ENCODE data around the gene MOXD1.

The MOXD1 gene

GRCh38 chr6:132251711-132252110 lies 149.6 kb downstream of the MOXD1 start:
- no peaks in the 10 kb centered on the region for H3K36me3 ChIP-seq (ENCODE audit: control insufficient read depth in 1 of 2, insufficient read depth in 2 of 2, low read length in 2 of 2)
- H3K27ac ChIP-seq (ENCODE audit: low read depth, low read length), result no peak overlapping the region
- no peak overlapping the region for H3K9ac ChIP-seq (ENCODE audit: low read depth in 1 of 2, low read length in 2 of 2)
- H3K9me3 ChIP-seq (ENCODE audit: control insufficient read depth in 1 of 2, low read length in 2 of 2), result no peaks in the 10 kb centered on the region
- H3K4me3 ChIP-seq (ENCODE audit: low read depth in 1 of 2, low read length in 2 of 2), result no peak overlapping the region
- no peaks in the 10 kb centered on the region for H3K4me1 ChIP-seq (ENCODE audit: control insufficient read depth in 1 of 2, insufficient read depth in 2 of 2, low read length in 2 of 2)
- H3K27me3 ChIP-seq (ENCODE audit: control insufficient read depth in 1 of 2, insufficient read depth in 2 of 2, low read length in 2 of 2), result peaks cover 0 to 5% of the 10 kb centered on the region in 2 donors

- H3K36me3 ChIP-seq (ENCODE audit: control insufficient read depth in 1 of 2, insufficient read depth in 2 of 2, low read length in 2 of 2), result no peaks in the 10 kb centered on the region
- no peaks in the 10 kb centered on the region for H3K27me3 ChIP-seq (ENCODE audit: control insufficient read depth in 1 of 2, insufficient read depth in 2 of 2, low read length in 2 of 2)
- H3K9me3 ChIP-seq (ENCODE audit: control insufficient read depth in 1 of 2, low read length in 2 of 2), result no peaks in the 10 kb centered on the region
- no peak overlapping the region for H3K4me3 ChIP-seq (ENCODE audit: low read depth in 1 of 2, low read length in 2 of 2)
- no peak overlapping the region for H3K27ac ChIP-seq (ENCODE audit: low read depth, low read length)
- H3K4me1 ChIP-seq (ENCODE audit: control insufficient read depth in 1 of 2, insufficient read depth in 2 of 2, low read length in 2 of 2), result no peaks in the 10 kb centered on the region
- no peak overlapping the region for H3K9ac ChIP-seq (ENCODE audit: low read depth in 1 of 2, low read length in 2 of 2)
Measured at GRCh38 chr6:132247381-132248159, 153.7 kb downstream of the MOXD1 start.

- H3K4me3 ChIP-seq (ENCODE audit: low read depth in 1 of 2, low read length in 2 of 2), result no peak overlapping the region
- no peaks in the 10 kb centered on the region for H3K27me3 ChIP-seq (ENCODE audit: control insufficient read depth in 1 of 2, insufficient read depth in 2 of 2, low read length in 2 of 2)
- no peaks in the 10 kb centered on the region for H3K9me3 ChIP-seq (ENCODE audit: control insufficient read depth in 1 of 2, low read length in 2 of 2)
- no peak overlapping the region for H3K27ac ChIP-seq (ENCODE audit: low read depth, low read length)
- H3K9ac ChIP-seq (ENCODE audit: low read depth in 1 of 2, low read length in 2 of 2), result no peak overlapping the region
- H3K36me3 ChIP-seq (ENCODE audit: control insufficient read depth in 1 of 2, insufficient read depth in 2 of 2, low read length in 2 of 2), result no peaks in the 10 kb centered on the region
- H3K4me1 ChIP-seq (ENCODE audit: control insufficient read depth in 1 of 2, insufficient read depth in 2 of 2, low read length in 2 of 2), result no peaks in the 10 kb centered on the region
Measured at GRCh38 chr6:132246632-132247270, 154.5 kb downstream of the MOXD1 start.

- Histone ChIP-seq H3K9me3 (ENCODE audit: control insufficient read depth in 1 of 2, low read length in 2 of 2) (no peaks in the 10 kb centered on the region), H3K27me3 (ENCODE audit: control insufficient read depth in 1 of 2, insufficient read depth in 2 of 2, low read length in 2 of 2) (no peaks in the 10 kb centered on the region)
Measured at GRCh38 chr6:132246120-132246617, 155.1 kb downstream of the MOXD1 start.

More at GRCh38 chr6:132246120-132246617, 155.1 kb downstream of the MOXD1 start:
- Histone ChIP-seq H3K4me3 (ENCODE audit: low read depth in 1 of 2, low read length in 2 of 2) (no peak overlapping the region), H3K9ac (ENCODE audit: low read depth in 1 of 2, low read length in 2 of 2) (no peak overlapping the region), H3K4me1 (ENCODE audit: control insufficient read depth in 1 of 2, insufficient read depth in 2 of 2, low read length in 2 of 2) (no peaks in the 10 kb centered on the region), H3K27ac (ENCODE audit: low read depth, low read length) (no peak overlapping the region), H3K36me3 (ENCODE audit: control insufficient read depth in 1 of 2, insufficient read depth in 2 of 2, low read length in 2 of 2) (no peaks in the 10 kb centered on the region)

All from duodenal mucosa (tissue), 2 donors.